Coronary artery (tissue), 2 donors: ENCODE measurements around the gene AOC1.

Experiments used
- DNase-seq: peaks from one replicate; pipeline ENCODE4 v3.0.0-alpha.2; 2017; ENCODE audit warnings: low spot score
- H3K27ac ChIP-seq, 2 donors: fragments of 200-600 bp; sonication (generic); one replicate each; pipeline ENCODE4 v1.5.1; 2016 to 2019
- H3K4me3 ChIP-seq: fragments of 200-600 bp; sonication (generic); 2 replicates; pipeline ENCODE4 v1.5.1; 2016; ENCODE audit warnings: mild to moderate bottlenecking, moderate library complexity
- CTCF ChIP-seq: fragments of 200-600 bp; sonication (generic); IDR thresholded peaks from one replicate; pipeline ENCODE4 v1.5.1; 2019; ENCODE audit warnings: antibody characterized with exemption

The AOC1 gene

GRCh38 chr7:150835019-150835418 is 17.3 kb upstream of the AOC1 start:
- DNase-seq = no peak
- TF ChIP-seq CTCF = no peak

GRCh38 chr7:150835702-150836280 is 16.5 kb upstream of the AOC1 start:
- TF ChIP-seq CTCF = no peak
- no peak overlapping the region for H3K4me3 ChIP-seq
- H3K27ac ChIP-seq = no peak overlapping the region
- peak; percentile 59 for DNase-seq

More at GRCh38 chr7:150835019-150835418, 17.3 kb upstream of the AOC1 start:
- Histone ChIP-seq H3K4me3 (no peak overlapping the region), H3K27ac (no peak overlapping the region)

- Histone ChIP-seq H3K27ac (no peak overlapping the region), H3K4me3 (no peak overlapping the region)
- no peak for TF ChIP-seq CTCF
- peak; percentile 31 for DNase-seq
These were observed 13.2 kb upstream of the AOC1 start for GRCh38 chr7:150838965-150839650.

GRCh38 chr7:150842018-150842417 is 10.3 kb upstream of the AOC1 start:
- no peak overlapping the region for H3K4me3 ChIP-seq
- no peak overlapping the region for H3K27ac ChIP-seq
- DNase-seq = peak; percentile 29
- TF ChIP-seq CTCF = no peak

- Histone ChIP-seq H3K4me3 (no peak overlapping the region), H3K27ac (no peak overlapping the region)
- no peak for TF ChIP-seq CTCF
- peak; percentile 47 for DNase-seq
These were observed 9.6 kb upstream of the AOC1 start for GRCh38 chr7:150842716-150843115.

GRCh38 chr7:150845421-150845861 is 6.9 kb upstream of the AOC1 start:
- peak overlapping the region in 1 of 2 donors; percentile 22 for H3K27ac ChIP-seq
- H3K4me3 ChIP-seq = no peak overlapping the region
- no peak for TF ChIP-seq CTCF
- DNase-seq = peak; percentile 67
